Nephron progenitor cell (in vitro differentiated cells): ENCODE measurements around the gene FOXA1.
A peak's percentile ranks its signal among the peaks of the same experiment; 100 is the strongest.

Experiments used
- DNase-seq: peaks from one replicate; pipeline ENCODE4 v3.0.0; 2021
- H3K27ac Mint-ChIP-seq: 2 replicates; pipeline ENCODE4 v1.8.0; 2021; ENCODE audit warnings: mild to moderate bottlenecking, moderate library complexity, mixed read lengths
- H3K27me3 Mint-ChIP-seq: 2 replicates; pipeline ENCODE4 v1.8.0; 2021; ENCODE audit warnings: mild to moderate bottlenecking, low read depth, mixed read lengths; ENCODE audit not compliant: poor library complexity
- H3K36me3 Mint-ChIP-seq: 2 replicates; pipeline ENCODE4 v1.8.0; 2021; ENCODE audit warnings: low read depth, mixed read lengths
- H3K4me1 Mint-ChIP-seq: 2 replicates; pipeline ENCODE4 v1.8.0; 2021; ENCODE audit warnings: mixed read lengths
- H3K4me3 Mint-ChIP-seq: 2 replicates; pipeline ENCODE4 v1.8.0; 2021; ENCODE audit warnings: mild to moderate bottlenecking, moderate library complexity, mixed read lengths
- H3K9me3 Mint-ChIP-seq: 2 replicates; pipeline ENCODE4 v1.8.0; 2021; ENCODE audit warnings: mild to moderate bottlenecking, moderate library complexity, mixed read lengths
- TF ChIP-seq, protein P1 (sequence below): fragments of 200-600 bp; sonication (generic); IDR thresholded peaks from 2 replicates; pipeline ENCODE4 v1.5.0; 2021; ENCODE audit warnings: antibody characterized with exemption

Gene FOXA1

DNA sequence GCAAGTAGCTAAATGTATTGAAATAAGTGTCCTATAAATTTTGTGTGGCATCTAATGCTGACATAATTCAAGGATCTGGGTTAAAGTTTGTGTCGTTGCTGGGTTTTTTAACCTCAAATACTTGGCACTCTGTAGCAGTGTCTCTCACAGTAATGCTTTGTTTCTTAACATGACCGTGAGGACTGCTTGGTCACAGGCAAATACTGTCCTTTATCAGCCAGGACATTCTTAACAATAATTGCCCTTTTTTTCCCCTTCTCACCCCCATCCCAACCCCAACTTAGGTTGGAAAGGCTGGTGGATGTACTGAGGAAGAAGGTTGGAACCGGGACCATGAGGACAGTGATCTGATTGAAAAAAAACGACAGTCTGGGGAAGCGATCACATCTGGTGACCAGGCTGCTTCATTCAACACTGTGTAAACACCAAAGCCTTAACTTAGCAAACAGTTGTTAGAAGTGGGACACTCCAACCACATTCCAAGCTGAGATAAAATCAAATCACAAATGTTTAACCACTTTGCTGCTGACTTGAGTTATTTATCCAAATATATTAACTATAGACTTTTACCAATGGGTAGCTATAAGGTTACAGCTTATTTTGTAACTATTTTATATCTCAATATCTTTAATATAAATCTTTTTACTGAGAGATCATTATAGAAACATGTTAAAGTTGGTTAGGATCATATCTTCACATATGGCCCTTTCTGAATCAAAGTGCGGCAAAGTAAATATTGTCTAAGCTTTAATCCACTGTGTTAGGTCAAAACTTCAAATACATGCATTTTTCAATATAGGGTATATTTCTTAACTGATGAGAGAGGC lies 48.2 kb downstream of the FOXA1 start:
- Mint-ChIP-seq H3K4me1 (peaks cover 7% of the 10 kb centered on the region), H3K27me3 (no peaks in the 10 kb centered on the region), H3K4me3 (no peak overlapping the region), H3K27ac (peak overlapping the region; percentile 84), H3K9me3 (peaks cover 1% of the 10 kb centered on the region), H3K36me3 (no peaks in the 10 kb centered on the region)
- TF ChIP-seq, protein P1, sequence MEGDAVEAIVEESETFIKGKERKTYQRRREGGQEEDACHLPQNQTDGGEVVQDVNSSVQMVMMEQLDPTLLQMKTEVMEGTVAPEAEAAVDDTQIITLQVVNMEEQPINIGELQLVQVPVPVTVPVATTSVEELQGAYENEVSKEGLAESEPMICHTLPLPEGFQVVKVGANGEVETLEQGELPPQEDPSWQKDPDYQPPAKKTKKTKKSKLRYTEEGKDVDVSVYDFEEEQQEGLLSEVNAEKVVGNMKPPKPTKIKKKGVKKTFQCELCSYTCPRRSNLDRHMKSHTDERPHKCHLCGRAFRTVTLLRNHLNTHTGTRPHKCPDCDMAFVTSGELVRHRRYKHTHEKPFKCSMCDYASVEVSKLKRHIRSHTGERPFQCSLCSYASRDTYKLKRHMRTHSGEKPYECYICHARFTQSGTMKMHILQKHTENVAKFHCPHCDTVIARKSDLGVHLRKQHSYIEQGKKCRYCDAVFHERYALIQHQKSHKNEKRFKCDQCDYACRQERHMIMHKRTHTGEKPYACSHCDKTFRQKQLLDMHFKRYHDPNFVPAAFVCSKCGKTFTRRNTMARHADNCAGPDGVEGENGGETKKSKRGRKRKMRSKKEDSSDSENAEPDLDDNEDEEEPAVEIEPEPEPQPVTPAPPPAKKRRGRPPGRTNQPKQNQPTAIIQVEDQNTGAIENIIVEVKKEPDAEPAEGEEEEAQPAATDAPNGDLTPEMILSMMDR: no peak
- no peak for DNase-seq

DNA sequence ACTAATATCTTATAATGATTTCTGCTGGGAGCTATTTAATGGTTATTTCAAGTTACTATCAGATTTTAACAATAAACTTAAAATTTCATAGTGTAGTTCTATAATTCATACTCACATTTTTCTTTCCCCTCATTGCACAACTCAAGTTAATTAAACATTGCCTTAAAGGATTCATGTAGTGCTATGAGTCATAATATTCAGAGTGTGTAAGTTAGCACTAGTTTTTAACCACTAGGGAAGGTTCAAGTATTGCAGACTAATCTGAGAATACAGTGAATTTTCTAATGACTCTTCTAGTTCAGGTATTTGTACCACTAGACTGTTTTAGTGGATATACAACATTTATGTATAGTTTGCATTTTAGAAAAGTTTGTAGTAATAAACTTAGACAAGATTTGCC lies 49.9 kb downstream of the FOXA1 start:
- Mint-ChIP-seq H3K27ac (no peak overlapping the region), H3K9me3 (no peaks in the 10 kb centered on the region), H3K36me3 (no peaks in the 10 kb centered on the region), H3K27me3 (no peaks in the 10 kb centered on the region), H3K4me1 (peaks cover 7% of the 10 kb centered on the region), H3K4me3 (no peak overlapping the region)
- DNase-seq: no peak
- TF ChIP-seq, protein P1: no peak

- no peak for DNase-seq
- Mint-ChIP-seq H3K36me3 (no peaks in the 10 kb centered on the region), H3K27ac (no peak overlapping the region), H3K9me3 (no peaks in the 10 kb centered on the region), H3K4me3 (no peak overlapping the region), H3K4me1 (peaks cover 7% of the 10 kb centered on the region), H3K27me3 (no peaks in the 10 kb centered on the region)
- TF ChIP-seq, protein P1: no peak
Measured at GRCh38 chr14:37544407-37544806, 50.6 kb downstream of the FOXA1 start.

GRCh38 chr14:37539992-37540391 lies 55.1 kb downstream of the FOXA1 start:
- DNase-seq: no peak
- no peak overlapping the region for H3K4me3 Mint-ChIP-seq
- no peaks in the 10 kb centered on the region for H3K9me3 Mint-ChIP-seq
- H3K36me3 Mint-ChIP-seq: peaks cover 4% of the 10 kb centered on the region
- no peak overlapping the region for H3K27ac Mint-ChIP-seq
- H3K4me1 Mint-ChIP-seq: no peaks in the 10 kb centered on the region
- no peaks in the 10 kb centered on the region for H3K27me3 Mint-ChIP-seq
- TF ChIP-seq, protein P1: no peak
